GM12874 (cell line): ENCODE data around the gene ILK.

Source experiments
- TF ChIP-seq, protein P1 (sequence below): IDR thresholded peaks from 2 replicates; pipeline ENCODE4 v1.5.1; 2011; ENCODE audit warnings: low read depth, mild to moderate bottlenecking, control low read depth, low read length, moderate library complexity; ENCODE audit not compliant: insufficient read depth

Gene ILK

DNA sequence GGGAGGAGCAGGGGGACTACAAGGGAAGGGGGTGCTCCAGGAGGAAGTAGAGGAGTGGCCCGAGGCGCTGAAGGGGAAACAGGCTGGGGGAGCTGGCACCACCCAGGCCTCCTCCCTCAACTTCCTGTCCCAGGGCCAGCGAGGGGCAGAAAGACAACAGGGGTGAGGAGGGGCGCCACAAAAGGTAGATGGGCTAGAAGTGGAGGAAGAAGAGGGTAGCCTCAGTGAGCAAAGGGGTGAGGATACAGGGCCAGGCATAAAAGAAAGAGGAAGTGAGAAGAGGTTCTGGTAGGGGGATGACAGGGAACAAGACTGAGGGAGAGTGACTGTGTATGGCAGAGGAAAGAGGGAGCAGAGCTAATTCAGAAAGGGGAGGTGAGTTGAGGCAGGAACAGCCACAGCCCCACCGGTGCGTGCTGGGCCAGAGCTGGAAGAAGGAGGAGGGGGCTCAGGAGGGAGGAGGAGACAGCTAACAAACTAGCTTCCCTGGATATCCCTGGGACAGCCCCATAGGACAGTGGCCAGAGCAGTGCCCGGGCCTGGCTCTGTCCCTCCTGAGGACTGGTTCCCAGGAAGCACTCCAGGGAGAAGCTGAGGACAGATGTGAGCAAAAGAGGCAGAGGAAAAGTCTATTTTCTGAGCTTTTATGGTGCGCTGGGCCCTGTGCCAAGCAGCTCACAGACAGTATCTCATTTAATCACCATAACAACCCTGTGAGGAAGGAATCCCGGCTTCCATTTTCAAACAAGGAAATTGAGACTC is 43.5 kb downstream of the ILK start:
- TF ChIP-seq, protein P1, sequence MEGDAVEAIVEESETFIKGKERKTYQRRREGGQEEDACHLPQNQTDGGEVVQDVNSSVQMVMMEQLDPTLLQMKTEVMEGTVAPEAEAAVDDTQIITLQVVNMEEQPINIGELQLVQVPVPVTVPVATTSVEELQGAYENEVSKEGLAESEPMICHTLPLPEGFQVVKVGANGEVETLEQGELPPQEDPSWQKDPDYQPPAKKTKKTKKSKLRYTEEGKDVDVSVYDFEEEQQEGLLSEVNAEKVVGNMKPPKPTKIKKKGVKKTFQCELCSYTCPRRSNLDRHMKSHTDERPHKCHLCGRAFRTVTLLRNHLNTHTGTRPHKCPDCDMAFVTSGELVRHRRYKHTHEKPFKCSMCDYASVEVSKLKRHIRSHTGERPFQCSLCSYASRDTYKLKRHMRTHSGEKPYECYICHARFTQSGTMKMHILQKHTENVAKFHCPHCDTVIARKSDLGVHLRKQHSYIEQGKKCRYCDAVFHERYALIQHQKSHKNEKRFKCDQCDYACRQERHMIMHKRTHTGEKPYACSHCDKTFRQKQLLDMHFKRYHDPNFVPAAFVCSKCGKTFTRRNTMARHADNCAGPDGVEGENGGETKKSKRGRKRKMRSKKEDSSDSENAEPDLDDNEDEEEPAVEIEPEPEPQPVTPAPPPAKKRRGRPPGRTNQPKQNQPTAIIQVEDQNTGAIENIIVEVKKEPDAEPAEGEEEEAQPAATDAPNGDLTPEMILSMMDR, result no peak

DNA sequence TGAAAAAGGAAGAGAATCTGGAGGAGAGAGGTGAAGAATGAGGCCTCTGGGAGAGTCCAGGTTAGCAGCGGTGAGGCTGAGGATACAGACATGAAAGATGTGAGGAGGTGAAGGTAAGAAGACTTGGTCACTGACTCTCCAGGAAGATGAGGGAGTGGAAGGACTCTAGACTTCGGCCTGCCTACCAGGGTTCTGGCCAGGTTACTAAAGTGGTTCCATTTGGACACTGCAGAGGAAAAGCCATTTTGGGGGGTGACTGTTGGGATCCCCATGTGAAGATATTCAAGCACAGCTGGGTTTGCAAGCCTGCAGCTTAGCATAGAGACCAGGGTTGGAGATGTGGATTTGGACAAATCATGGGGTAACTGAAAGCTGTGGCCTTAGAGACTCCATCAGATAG is 44.3 kb downstream of the ILK start:
- TF ChIP-seq, protein P1, result no peak

DNA sequence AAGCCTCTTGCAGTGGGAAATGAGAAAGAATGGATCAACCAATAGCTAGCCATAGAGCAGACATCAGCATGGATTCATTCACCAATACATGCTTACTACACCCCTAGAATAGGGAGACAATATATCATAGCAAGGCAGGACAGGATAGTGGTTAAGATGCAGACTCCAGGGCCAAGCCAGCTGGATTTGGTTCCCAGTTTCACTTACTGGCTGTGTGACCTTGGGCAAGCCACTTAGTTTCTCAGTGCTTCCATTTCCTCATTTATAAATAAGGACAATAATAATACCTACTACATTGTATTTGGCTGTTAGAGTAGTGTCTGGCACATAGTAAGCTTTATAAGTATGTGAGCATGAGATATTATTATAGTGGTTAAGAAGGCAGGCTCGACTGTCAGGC is 44.9 kb downstream of the ILK start:
- TF ChIP-seq, protein P1, result no peak

DNA sequence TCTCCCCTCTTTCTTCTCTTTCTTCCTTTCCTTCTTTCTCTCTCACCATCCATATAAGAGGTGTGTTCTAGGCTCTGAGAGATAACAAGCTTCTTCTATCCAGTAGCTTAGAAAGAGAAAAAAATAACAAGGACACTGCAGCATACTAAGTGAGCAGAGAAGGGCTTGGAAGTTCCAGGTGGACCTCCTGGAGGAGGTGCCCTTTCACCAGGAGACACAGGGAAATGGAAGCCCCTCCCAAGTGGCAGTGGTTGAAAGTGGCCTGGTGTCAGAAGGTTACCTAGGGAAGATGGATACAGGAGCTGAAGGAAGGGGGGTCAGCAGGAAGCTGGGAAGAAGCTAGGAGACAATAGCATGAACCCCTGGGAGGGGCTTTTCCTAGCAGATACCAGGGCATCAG is 46.5 kb downstream of the ILK start:
- TF ChIP-seq, protein P1, result no peak

DNA sequence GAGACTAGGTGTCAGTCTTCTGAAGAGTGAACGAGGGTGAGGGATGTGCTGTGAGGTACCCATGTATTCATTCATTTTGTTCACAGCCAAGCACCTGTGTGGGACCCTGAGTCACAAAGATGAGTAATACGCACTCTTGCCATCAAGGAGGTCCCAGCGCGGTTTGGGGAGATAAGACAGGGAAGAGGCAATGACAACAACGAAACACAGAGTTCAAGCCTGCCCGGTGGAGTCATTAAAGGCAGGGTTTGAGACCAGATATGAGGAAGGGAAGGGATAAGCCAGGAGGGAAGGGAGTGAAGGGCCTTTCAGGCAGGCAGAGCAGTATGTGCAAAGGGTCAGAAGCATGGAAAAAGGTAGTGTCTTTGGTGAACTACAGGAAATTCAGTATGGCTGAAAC is 47.4 kb downstream of the ILK start:
- TF ChIP-seq, protein P1, result no peak

DNA sequence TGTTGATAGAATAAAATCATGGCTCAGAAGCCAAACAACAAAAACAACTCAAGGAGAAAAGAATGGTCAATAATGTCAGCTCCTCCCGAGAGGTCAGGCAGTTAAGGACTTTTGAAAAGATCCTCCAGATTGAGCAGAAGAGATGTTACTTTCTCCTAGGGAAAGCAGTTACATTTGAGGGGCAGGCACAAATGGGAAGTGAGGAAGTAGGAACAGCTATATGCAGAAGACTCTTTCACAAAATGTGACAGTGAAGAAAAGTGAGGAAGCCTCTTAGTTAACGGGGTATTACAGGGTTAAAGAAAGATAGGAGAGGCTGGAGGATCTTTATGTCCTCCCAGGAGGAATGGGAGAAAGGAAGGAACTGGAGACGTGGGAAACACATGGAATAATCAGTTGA is 48.6 kb downstream of the ILK start:
- TF ChIP-seq, protein P1, result no peak

DNA sequence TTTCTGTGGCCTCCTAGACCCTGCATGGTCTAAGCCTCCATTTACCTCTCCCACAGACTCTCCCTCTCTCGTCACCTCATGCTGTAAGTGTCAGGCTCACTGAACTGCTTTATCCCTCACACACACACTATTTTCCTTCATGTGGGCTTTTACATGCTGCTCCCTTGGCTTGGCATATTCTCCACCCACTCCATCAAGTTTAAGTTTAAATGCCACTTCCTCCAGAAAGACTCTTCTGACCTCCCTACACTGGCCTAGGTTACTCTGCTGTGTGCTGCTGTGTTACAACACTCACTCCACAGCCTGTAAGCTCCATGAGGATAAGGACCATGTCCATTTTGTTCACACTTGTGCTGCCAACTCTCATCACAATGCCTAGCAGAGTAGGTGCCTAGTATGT is 49.5 kb downstream of the ILK start:
- TF ChIP-seq, protein P1, result no peak
